ENCODE results near the gene PDGFC.

DNA sequence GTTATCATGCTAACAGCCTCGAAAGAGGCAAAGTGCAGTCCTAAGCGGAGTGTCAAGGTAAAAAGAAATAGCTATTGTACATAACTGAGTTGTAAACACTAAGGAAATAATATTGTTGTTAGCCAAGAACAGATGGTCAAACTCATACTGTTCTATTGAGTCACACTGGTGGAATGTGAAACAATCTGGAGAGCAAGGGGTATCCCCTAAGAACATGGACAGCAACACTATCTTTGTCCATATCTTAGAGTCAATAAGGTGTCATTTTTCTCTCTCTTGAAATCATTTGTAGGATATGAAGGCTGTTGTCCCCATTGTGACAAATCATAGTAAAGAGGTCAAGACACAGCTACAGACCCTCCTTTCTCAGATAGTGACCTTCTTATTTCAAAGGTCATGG lies 4.5 kb upstream of the PDGFC start:
- TF ChIP-seq, protein P1, sequence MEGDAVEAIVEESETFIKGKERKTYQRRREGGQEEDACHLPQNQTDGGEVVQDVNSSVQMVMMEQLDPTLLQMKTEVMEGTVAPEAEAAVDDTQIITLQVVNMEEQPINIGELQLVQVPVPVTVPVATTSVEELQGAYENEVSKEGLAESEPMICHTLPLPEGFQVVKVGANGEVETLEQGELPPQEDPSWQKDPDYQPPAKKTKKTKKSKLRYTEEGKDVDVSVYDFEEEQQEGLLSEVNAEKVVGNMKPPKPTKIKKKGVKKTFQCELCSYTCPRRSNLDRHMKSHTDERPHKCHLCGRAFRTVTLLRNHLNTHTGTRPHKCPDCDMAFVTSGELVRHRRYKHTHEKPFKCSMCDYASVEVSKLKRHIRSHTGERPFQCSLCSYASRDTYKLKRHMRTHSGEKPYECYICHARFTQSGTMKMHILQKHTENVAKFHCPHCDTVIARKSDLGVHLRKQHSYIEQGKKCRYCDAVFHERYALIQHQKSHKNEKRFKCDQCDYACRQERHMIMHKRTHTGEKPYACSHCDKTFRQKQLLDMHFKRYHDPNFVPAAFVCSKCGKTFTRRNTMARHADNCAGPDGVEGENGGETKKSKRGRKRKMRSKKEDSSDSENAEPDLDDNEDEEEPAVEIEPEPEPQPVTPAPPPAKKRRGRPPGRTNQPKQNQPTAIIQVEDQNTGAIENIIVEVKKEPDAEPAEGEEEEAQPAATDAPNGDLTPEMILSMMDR (IDR thresholded peaks at IDR 0.05; ENCODE audit: borderline replicate concordance, extremely low read depth, low read length, poor library complexity, severe bottlenecking), result no peak
- no peak for TF ChIP-seq EZH2 (IDR thresholded peaks at IDR 0.05; ENCODE audit: borderline replicate concordance, low read depth, low read length, severe bottlenecking)

Measured in DND-41 (cell line).